AML-193 (cell line): Measurements from ENCODE around the gene GLT6D1.

Experiments
- DNase-seq, 2 experiments: peaks; one replicate each; lab custom pipeline; 2025; lab: John Stamatoyannopoulos, UW

GLT6D1 gene

DNA sequence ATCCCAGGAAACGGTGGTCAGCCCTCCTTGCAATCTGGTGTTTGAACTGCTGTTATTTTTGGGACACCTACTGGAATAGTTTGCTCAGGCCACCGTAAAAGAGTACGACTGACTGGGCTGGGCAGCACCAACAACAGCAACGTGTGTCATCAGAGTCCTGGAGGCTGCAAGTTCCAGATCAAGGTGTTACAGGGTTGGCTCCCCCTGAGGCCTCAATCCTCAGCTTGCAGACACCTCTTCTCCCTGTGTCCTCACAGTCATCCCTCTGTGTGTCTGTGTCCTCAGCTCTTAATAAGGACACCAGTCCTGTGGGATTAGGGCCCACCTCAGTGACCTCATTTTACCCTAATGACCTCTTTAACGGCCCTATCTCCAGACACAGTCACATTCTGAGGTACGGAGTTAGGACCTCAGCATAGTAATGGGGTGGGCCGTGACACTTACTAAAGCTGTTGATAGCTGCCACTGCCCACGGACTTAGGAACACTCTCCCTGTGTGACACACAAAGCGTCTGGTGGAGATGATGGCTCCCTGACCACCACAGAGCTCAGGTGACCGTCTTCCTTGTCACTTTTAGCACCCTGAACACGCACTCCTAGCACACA lies 16.8 kb downstream of the GLT6D1 start:
- no peak for DNase-seq

DNA sequence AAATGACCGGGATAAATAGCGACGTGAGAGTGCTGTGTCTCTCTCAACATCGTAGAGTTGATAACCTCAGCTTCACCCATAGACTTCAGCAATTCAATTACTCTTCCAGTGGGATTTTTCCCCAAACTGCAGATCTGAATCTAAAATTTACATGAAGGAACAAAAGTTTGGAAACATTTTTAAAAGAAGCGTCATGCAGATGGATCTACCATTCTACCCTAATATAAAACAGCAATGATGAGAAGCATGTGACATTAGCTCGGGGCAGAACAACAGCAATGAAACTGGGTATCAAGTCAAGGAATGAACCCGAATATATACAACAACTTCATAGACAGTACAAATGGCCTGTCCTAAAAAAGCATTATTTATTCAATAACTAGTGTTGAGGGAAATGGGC lies 18.8 kb downstream of the GLT6D1 start:
- no peak for DNase-seq

DNA sequence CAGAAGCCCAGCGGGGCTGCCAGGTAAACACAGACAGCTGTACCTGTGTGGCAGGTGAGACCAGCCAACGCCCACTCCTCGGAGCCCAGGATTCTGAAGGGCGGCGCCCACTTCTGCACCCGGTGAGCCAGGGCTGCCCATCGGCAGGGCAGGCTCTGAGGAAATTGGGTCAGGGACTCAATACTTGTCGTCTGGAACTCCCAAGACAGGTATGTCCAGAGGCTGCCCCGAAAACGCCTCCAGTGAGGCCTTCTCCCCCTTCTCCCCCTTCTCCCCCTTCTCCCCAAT lies 19.8 kb downstream of the GLT6D1 start:
- DNase-seq = no peak

DNA sequence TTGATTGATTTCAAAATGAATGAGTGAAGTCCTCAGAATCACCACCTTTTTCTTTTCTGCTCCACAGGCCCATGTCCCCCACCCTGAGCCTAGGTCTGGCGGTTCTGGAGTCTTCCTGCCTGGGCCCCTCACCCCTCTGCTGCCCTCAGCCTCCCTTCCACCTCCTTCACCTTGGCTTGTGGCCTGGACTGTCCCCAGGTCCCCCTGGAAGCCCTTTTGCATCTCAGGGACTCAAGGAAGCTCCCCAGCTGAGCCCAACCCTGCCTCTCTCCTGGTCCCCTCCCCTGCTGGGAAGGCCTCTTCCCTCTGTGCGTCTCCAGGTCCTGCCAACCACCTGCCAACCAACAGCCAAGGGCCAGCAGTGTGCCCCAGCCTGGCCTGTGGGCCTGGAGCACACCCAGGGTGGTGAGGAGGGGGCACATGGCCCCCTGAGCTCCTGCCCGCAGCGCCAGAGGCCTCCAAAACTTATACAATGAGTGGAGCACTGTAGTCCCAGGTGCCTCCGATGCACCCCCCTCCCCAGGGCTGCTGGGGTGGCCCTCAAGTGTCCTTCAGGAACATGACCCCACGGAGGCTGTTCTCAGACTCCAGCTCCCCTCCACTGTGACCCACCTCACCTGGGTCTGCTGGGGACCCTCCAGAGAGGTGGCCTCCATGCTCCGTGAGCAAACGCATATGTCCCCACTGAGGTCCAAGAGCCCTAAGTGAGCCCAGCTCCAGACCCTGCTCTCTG lies 20.3 kb downstream of the GLT6D1 start:
- no peak for DNase-seq

DNA sequence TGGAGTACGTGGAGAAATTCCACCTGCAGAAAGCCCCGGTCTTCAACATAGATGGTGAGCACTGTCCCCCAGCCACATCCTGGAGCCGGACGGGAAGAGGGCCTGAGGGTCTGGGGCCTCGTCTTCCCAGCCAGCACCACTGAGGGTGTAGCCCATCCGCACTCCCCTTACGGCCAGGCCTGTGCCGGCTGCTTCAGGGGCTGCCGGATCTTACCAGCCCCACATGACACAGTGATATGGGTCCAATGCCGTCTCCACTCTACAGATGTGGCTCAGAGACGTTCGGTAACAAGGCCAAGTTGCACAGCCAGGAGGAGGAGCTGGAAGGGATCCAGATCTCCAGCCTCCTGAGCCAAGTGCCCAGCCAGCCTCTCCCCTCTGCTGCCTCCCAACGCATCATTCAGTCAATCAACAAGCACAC lies 21.3 kb downstream of the GLT6D1 start:
- no peak for DNase-seq

DNA sequence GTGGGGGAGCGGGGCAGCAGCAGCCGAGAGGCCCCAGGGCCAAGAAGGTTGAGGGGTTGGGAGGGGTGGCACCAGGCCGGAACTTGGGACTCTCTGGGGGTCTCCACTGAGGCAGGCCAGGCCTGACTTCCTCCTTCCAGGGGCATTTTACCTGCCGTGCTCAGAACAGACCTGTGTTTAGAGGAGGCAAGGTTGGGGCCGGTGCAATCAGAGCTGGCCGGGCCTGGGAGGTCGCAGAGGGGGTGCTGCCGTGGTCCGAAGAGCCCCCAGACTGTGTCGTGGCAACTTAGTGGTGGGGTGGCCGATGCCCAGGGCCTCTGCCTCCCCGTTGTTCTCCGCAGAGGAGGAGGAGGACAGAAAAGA lies 21.8 kb downstream of the GLT6D1 start:
- no peak for DNase-seq

DNA sequence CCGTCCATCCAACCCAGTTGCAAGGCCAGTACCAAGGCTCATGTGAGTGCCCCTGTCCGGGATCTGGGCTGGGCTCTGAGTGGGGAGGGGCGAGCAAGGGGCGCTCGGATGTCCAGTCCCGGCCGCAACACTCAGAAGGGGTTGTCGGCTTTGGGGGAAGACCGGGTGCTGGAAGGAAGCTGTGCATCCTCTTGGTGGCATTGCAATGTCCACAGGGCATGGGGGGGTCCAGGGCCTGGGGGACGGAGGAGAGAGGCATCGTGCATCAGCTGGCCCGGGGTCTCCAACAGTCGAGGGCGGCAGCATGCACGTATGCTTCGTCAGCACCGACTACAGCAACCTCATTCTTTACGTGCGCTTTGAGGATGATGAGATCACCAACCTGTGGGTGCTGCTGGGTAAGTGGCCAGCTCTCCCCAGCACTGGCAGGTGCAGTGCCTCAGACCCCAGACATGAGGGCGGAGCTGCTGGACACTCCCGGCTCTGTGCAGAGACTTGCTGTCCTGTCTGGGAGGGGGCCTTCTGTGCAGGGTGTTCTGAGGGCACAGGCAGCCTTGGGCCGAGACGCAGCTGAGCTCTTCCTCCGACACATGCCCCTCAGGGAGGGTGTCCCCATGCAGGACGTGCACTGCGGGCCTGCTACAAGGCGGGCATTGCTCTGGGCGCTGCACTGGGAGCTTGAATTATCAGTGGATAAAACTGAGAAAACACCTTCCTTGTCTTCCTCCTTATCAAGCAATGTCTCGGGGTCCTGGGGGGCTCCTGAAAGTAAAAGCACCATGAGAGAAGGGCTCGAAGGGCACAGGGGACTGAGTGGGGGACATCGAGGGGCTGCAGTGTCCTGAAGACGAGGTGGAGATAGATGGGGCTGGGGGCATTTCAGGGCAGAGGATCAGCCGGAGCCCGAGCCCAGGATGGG lies 22.5 kb downstream of the GLT6D1 start:
- DNase-seq = no peak

DNA sequence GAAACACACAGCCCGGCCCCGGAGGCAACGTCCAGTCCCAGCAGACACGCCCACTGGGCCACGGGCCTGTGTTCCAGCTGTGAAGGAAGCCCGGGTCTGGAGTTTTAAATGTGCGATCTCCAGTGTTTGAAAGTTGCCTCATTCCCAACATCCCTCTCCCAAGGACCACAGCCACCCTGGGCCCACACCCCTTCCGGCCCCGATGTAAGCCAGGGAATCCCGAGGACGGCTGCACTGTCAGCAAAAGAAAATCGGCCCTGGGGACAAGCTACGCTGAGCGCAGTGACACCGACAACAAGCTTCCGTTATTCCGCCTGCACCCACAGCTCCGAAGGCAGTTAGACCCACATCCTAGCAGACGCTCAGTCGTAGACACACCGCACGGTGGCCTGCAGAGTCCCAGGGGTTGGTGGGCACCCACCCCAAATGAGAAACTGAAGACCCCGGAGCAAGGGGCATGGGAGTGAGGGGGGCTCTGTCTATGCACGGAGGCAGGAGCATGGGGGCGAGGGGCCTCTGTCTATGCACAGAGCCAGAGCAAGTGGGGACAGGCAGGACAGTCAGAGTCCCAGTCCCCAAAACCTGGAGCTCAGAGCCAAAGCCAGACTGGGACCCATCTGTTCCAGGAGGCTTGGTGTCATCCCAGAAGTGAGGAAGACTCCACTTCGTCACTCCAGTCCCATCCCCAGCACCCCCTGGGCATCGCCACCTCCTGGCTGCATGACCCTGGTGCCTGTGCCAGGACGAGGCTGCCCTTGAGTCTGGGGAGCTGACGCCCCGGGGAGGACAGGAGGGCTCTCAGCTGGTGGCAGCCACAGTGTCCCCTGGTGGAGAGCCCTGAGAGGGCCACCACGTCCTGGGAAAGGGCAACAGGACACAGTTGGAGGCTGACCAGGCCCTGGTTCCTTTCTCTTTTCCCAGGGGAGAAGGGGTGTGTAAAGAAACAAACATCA lies 23.4 kb downstream of the GLT6D1 start:
- DNase-seq = no peak

DNA sequence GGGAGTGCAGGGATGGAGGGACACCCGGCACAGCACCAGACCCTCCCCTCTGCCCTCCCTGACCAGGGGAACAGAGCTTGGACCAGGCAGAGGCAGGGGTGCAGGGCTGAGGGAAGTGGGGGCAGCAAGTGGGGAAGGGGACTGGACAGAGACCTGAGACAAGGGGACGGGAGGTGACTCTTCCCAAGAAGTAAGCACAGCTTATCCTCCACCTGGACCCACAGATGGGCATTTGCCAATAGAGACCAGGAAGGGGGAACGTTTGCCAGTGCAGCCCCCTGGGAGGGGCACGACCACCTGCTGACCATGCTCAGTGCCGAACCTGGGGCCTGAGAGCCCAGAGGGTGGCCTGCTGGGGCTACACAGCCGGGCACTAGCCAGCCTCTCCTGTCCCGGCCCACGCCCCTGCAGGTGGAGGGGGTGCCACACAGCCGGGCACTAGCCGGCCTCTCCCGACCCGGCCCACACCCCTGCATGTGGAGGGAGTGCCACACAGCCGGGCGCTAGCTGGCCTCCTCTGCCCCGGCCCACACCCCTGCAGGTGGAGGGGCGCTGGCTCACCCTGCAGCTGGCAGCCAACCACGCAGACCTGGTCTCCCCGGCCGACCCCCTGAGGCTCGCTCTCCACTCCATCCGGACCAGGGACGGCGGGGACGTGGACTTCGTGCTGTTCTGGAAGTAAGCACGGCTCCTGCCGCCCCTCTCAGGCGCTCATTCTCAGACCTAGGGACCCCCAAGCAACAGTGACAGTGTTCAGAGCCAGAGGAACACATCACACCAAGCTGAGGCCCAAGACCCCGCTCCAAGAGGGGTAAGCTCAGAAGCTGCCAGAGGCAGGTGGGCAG lies 24.3 kb downstream of the GLT6D1 start:
- DNase-seq = no peak

DNA sequence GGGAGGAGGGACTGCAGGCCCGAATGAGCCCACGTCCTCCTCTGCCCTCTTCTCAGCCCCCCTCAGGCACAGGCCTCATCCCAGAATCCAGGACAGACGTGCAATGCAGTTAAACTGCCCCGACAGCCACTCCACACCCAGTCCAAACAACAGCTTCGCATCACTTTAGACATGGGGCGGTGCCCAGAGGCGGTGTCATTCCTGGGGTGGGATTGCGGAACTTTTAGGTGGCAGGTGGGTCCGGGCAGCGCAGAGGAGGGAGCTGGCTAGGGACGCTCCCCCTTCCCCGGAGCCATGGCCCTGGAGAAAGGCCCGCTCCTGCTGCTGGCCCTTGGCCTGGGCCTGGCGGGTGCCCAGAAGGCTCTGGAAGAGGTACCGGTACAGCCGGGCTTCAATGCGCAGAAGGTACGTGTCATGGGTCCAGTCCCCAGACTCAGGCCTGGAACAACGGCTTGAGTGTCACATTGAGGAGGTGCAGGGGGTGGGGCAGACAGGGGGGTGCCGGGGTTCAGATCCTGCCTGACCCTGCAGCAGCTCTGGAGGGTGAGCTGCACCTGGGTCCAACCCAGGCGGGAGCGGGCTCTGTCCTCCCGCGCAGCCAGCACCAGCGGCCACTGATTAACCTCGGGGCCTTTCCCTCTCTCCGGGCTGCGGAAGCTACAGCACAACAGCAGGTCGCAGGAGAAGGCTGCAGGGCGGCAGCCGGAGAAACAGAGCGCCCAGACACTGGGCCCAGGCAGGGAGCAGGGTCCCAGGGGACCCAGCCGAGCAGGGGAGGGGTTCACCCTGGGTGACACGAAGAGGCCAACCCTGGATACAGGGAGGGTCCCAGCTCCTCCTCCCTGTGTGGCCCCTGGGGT lies 25.2 kb downstream of the GLT6D1 start:
- DNase-seq = no peak

DNA sequence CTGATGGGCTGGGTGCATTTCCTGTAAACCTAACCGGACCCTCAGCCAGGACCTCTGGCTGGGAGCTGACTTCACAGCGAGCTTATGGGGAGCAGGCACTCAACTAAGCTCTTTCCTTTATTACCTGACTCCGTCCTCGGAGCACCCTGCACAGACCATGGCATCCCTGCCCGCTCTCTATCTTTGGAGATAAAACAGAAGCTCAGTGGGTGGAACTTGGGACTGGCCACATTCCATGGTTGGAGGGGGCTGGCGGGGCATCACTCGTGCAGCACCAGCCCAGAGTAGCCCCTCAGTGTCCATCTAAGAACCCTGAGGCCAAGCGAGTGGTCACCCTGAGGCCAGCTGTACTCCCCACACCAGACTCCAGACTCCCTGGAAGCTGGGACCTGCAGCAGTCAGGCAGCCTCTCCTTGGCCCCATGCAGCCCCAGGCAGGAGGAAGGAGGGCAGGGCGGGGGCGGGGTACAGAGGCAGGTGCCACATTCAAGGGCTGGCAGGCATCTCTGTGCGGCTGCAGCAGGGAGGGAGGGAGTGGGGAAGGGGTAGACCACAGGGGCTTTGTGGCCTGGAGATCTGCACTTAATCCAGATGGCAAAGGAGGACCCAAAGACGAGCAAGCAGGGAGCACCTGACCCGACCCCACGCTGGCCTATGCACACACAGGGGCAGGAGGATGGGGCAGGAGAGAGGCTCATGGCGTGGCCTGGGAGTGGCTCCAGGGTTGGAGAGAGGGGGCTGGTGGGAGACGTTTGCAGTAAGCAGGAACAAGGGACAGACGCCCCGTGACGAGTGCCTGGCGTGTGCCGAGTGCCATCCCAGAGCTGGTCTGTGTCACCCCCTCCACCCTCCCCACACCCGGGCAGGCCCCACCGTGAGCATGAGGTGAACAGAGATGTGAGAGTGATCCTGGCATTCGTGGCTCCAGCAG lies 26.1 kb downstream of the GLT6D1 start:
- no peak for DNase-seq

DNA sequence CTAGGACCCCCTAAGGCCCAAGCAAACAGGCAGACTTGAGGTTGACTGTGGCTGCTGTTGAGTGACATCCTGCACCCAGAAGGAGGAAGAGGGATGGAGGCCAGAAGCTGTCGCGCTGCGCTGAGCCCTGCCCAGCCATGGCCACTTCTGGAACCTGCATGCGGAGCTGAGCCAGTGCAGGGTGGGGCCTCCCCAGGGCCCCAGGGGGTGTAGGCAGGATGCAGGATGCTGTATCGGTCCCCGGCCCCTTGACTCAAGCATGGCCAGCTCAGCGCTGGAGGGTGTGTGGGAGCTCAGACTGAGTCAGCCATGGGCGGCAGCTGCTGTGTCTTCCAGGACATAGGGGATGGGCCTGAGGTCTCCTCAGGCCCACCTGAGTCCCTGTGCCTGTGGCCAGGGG lies 26.9 kb downstream of the GLT6D1 start:
- DNase-seq = no peak

DNA sequence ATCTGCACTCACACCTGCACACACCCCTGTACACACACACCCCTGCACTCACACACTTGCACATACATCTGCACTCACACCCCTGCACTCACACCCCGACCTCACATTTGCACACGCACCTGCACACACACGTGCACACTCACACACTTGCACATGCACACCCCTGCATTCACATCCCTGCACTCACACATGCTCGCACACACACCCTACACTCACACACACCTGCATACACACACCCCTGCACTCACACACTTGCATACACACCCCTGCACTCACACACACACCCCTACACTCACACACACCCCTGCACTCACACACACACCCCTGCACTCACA lies 27.5 kb downstream of the GLT6D1 start:
- no peak for DNase-seq

DNA sequence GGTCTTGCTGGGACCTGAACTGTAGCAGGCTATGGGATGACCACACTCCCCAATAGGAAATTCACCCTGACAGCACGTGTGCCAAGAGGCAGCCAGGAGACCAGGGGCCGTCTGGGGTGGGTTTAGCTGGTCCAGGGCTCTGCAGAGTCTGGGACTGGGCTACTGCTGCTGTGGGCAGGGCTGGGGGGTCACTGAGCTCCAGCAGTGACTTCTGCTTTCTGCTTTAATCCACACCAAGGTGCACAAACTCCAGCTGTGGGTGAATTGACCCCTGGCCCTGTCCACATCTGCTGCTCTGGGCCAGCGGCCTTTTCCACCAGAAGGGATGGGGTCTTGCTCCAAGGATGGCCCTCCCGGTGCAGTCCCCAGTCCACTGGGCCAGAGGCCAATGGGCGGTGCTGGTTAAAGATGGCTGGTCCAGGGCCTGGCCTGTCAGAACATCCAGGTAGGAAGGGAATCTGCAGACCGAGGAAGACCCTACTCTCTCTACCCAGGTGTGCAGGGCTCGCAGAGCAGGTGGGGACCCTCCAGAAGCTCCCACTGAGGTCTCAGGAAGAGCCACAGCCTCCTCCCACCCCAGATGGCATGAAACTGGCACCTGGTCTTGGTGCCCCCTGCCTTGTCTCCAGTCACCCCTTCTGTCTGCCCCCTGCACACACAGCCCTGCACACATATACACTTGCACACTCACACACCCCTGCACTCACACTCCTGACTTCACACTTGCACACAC lies 28.0 kb downstream of the GLT6D1 start:
- DNase-seq = no peak

DNA sequence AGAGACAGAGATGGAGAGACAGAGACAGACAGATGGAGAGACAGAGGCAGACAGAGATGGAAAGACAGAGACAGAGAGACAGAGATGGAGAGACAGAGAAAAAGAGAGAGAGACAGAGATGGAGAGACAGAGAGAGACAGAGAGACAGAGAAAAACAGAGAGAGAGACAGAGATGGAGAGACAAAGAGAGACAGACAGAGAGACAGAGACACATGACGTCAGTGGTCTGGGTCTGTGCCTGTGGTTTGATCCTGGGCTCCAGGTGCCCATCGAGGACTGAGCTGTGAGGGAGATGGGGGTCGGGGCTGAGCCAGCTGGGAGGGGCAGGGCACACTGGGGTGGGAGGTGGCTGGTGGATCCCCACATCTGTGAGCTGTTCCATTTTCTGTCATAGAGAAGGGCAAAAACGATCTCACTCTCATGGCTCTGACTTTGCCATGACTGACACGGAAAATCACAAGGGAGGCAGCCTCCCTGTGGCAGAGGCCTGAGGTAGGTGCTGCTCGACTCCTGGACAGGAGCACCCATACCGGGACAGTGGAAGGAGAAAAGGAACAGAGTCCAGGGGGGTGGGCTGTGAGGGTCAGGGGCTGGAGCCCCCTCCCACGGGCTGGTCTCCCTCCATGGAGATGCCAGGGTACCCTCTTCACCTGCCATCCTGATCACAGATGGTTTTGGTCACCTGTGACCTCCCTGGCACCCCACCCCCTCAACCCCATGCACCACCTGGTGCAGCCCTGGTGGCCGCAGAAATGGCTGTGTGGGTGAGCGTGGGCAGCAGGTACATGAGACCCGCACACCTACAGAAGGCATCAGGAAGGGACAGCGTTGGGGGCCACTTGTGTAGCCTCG lies 28.8 kb downstream of the GLT6D1 start:
- no peak for DNase-seq

DNA sequence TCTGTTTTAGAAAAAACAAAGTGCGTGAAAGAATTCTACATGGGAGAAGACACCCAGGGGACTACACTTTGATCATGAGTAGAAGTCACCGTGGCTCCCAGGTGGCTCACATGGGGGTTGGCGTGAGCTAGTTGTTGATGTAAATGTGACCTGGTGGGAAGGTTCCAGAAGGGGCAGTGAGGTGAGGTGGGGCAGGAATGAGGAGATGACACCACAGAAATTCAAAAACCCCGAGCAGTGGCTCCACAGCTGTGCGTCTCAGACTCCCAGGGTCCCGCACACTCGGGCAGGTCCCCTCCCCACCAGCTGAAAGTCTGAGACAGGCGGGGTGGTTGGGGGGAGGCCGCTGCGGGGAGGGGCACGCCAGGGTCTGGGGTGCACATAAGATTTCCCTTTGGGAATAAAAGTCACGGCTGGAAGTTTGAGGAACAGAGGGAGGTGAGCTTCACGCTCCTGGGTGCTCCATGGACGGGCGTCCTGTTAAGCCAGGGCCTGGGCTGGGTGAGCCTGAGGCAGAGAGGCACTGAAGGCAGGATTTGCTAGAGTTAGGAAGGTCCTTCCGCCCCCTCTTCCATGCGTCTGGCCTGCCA lies 29.9 kb downstream of the GLT6D1 start:
- DNase-seq = no peak

DNA sequence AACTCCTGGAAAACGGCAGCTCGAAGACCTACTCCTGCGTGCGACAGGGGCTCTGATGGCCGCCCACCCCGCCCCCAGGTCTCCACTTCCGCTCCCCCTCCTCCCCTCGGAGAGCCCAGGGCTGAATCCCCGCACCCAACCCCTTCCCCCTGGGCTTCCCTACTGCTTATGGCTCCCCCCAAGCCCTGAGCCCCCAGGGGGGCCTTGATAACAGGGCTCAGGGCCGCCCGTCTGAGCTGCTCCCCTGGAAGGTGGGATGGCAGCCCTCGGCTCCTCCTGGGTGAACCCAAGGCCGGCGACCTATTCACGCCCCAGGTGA lies 30.4 kb downstream of the GLT6D1 start:
- DNase-seq = no peak
